ENCODE data around the gene ZNF850. TPM values are rescaled to one million over a fixed set of nuclear protein-coding genes. Genes with fewer than 3 reads are reported as not detected.
A peak's percentile ranks its signal among the peaks of the same experiment; 100 is the strongest.
"Not testable (repeated sequence)": the region's sequence is repeated elsewhere in the genome, so short reads cannot be mapped to it uniquely, and the experiment has no call there.

The ZNF850 gene
- total RNA-seq, 1 donor: 2.5 TPM

- TF ChIP-seq, protein P1, sequence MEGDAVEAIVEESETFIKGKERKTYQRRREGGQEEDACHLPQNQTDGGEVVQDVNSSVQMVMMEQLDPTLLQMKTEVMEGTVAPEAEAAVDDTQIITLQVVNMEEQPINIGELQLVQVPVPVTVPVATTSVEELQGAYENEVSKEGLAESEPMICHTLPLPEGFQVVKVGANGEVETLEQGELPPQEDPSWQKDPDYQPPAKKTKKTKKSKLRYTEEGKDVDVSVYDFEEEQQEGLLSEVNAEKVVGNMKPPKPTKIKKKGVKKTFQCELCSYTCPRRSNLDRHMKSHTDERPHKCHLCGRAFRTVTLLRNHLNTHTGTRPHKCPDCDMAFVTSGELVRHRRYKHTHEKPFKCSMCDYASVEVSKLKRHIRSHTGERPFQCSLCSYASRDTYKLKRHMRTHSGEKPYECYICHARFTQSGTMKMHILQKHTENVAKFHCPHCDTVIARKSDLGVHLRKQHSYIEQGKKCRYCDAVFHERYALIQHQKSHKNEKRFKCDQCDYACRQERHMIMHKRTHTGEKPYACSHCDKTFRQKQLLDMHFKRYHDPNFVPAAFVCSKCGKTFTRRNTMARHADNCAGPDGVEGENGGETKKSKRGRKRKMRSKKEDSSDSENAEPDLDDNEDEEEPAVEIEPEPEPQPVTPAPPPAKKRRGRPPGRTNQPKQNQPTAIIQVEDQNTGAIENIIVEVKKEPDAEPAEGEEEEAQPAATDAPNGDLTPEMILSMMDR (IDR thresholded peaks at IDR 0.05; ENCODE audit: extremely low read depth, low read depth, low read length): no peak
- DNase-seq (ENCODE audit: insufficient read length, low spot score, missing footprints): peak; percentile 76
- no peaks in the 10 kb centered on the region for H4K20me1 ChIP-seq (ENCODE audit: insufficient read depth, low read length)
- no peaks in the 10 kb centered on the region for H3K36me3 ChIP-seq (ENCODE audit: insufficient read depth, low read length)
- peak overlapping the region; percentile 52 for H3K4me3 ChIP-seq (ENCODE audit: insufficient read depth, low read length)
- no peaks in the 10 kb centered on the region for H3K9me3 ChIP-seq (ENCODE audit: low read depth, low read length)
- peak overlapping the region; percentile 29 for H3K4me2 ChIP-seq (ENCODE audit: insufficient read depth, low read length)
- peak overlapping the region; percentile 70 for H2AFZ ChIP-seq (ENCODE audit: low read length)
- H3K79me2 ChIP-seq (ENCODE audit: insufficient read depth, low read length): no peaks in the 10 kb centered on the region
- peaks cover 11% of the 10 kb centered on the region for H3K4me1 ChIP-seq (ENCODE audit: insufficient read depth, low read length)
- H3K27me3 ChIP-seq (ENCODE audit: insufficient read depth, low read length): no peaks in the 10 kb centered on the region
- no peak overlapping the region for H3K27ac ChIP-seq (ENCODE audit: low read depth, low read length)
Measured at GRCh38 chr19:36775768-36776167, 3.2 kb upstream of the ZNF850 start.

DNA sequence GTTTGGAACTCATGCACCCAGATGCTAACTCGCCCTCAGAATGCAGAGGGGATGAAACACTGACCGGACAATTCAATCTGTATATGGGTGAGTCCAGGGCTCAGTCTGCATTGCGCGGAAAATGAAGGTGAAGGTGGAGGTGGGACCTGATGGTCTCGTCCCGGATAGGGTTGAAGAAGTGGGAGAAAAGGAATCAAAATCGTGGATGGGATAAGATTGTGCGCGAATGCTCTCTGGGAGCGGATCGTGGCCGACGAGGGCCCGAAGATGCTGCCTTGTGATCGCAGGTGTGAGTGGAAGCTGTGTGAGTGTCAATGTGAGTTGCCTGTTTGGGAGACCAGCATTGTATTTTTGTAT, 594 bp upstream of the ZNF850 start:
- Histone ChIP-seq H3K4me1 (ENCODE audit: insufficient read depth, low read length) (peaks cover 11% of the 10 kb centered on the region), H3K4me3 (ENCODE audit: insufficient read depth, low read length) (peak overlapping the region; percentile 83), H3K27ac (ENCODE audit: low read depth, low read length) (no peak overlapping the region), H4K20me1 (ENCODE audit: insufficient read depth, low read length) (no peaks in the 10 kb centered on the region), H3K9me3 (ENCODE audit: low read depth, low read length) (no peaks in the 10 kb centered on the region), H3K36me3 (ENCODE audit: insufficient read depth, low read length) (no peaks in the 10 kb centered on the region), H3K4me2 (ENCODE audit: insufficient read depth, low read length) (peak overlapping the region; percentile 97), H3K79me2 (ENCODE audit: insufficient read depth, low read length) (peaks cover 11% of the 10 kb centered on the region), H3K27me3 (ENCODE audit: insufficient read depth, low read length) (no peaks in the 10 kb centered on the region), H2AFZ (ENCODE audit: low read length) (peak overlapping the region; percentile 99)
- no peak for DNase-seq (ENCODE audit: insufficient read length, low spot score, missing footprints)
- TF ChIP-seq, protein P1 (IDR thresholded peaks at IDR 0.05; ENCODE audit: extremely low read depth, low read depth, low read length): no peak

DNA sequence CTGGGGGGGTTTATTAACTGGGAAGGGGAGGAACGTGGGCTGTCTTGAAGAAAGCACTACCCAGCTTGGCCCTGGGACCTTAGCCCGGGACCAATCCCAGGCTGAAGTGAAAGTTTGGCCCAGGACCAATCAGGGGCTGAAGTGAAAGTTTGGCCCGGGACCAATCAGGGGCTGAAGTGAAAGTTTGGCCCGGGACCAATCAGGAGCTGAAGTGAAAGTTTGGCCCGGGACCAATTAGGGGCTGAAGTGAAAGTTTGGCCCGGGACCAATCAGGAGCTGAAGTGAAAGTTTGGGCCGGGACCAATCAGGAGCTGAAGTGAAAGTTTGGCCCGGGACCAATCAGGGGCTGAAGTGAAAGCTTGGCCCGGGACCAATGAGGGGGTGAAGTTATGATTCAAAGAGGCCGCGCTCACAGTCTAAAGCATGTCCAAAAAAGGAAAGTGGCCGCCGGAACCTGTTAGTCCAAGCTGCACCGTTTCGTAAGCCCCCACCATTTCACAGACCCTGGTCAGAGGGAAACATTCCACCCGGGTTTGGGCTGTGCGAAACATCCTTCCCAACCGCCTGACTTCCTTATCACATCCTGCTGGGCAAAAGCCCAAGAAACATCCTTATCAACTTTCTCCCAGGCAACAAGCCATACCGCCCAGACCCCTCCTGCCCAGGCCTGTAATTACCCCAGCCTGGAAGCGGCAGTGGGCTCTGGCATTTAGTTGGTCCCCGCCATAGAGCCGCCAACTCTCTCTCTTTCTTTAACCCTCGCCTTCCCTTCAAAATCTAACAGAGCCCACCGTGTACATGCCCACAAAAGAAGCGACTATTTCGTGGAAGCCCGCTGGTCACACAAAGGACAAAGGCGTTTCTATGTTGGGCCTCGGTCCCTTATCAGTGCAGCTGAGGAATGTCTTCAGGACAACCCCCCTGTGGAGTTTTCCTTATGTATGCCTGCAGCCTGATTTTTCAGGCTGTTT, 1.1 kb downstream of the ZNF850 start:
- peak overlapping the region; percentile 97 for H3K4me2 ChIP-seq (ENCODE audit: insufficient read depth, low read length)
- H2AFZ ChIP-seq (ENCODE audit: low read length): peak overlapping the region; percentile 99
- DNase-seq (ENCODE audit: insufficient read length, low spot score, missing footprints): peak; percentile 81
- H3K27me3 ChIP-seq (ENCODE audit: insufficient read depth, low read length): no peaks in the 10 kb centered on the region
- H3K4me1 ChIP-seq (ENCODE audit: insufficient read depth, low read length): peaks cover 11% of the 10 kb centered on the region
- peak overlapping the region; percentile 65 for H3K27ac ChIP-seq (ENCODE audit: low read depth, low read length)
- TF ChIP-seq, protein P1 (IDR thresholded peaks at IDR 0.05; ENCODE audit: extremely low read depth, low read depth, low read length): no peak
- H3K9me3 ChIP-seq (ENCODE audit: low read depth, low read length): no peaks in the 10 kb centered on the region
- peak overlapping the region; percentile 83 for H3K4me3 ChIP-seq (ENCODE audit: insufficient read depth, low read length)
- no peaks in the 10 kb centered on the region for H4K20me1 ChIP-seq (ENCODE audit: insufficient read depth, low read length)
- H3K36me3 ChIP-seq (ENCODE audit: insufficient read depth, low read length): no peaks in the 10 kb centered on the region
- peaks cover 11% of the 10 kb centered on the region for H3K79me2 ChIP-seq (ENCODE audit: insufficient read depth, low read length)

GRCh38 chr19:36750066-36750691, 22.4 kb downstream of the ZNF850 start:
- Histone ChIP-seq H3K4me3 (ENCODE audit: insufficient read depth, low read length) (no peak overlapping the region), H3K9me3 (ENCODE audit: low read depth, low read length) (peaks cover 61% of the 10 kb centered on the region), H3K79me2 (ENCODE audit: insufficient read depth, low read length) (no peaks in the 10 kb centered on the region), H4K20me1 (ENCODE audit: insufficient read depth, low read length) (no peaks in the 10 kb centered on the region), H3K36me3 (ENCODE audit: insufficient read depth, low read length) (peaks cover 48% of the 10 kb centered on the region), H3K27ac (ENCODE audit: low read depth, low read length) (no peak overlapping the region), H3K4me1 (ENCODE audit: insufficient read depth, low read length) (no peaks in the 10 kb centered on the region), H3K4me2 (ENCODE audit: insufficient read depth, low read length) (no peak overlapping the region), H3K27me3 (ENCODE audit: insufficient read depth, low read length) (no peaks in the 10 kb centered on the region), H2AFZ (ENCODE audit: low read length) (no peak overlapping the region)
- TF ChIP-seq, protein P1 (IDR thresholded peaks at IDR 0.05; ENCODE audit: extremely low read depth, low read depth, low read length): no peak
- no peak for DNase-seq (ENCODE audit: insufficient read length, low spot score, missing footprints)

GRCh38 chr19:36749613-36750012, 23.0 kb downstream of the ZNF850 start:
- H3K4me1 ChIP-seq (ENCODE audit: insufficient read depth, low read length); H2AFZ ChIP-seq (ENCODE audit: low read length); H3K27ac ChIP-seq (ENCODE audit: low read depth, low read length); DNase-seq (ENCODE audit: insufficient read length, low spot score, missing footprints); H3K79me2 ChIP-seq (ENCODE audit: insufficient read depth, low read length); H4K20me1 ChIP-seq (ENCODE audit: insufficient read depth, low read length); H3K4me2 ChIP-seq (ENCODE audit: insufficient read depth, low read length); H3K4me3 ChIP-seq (ENCODE audit: insufficient read depth, low read length); H3K27me3 ChIP-seq (ENCODE audit: insufficient read depth, low read length): not testable (repeated sequence)
- peaks cover 48% of the 10 kb centered on the region for H3K36me3 ChIP-seq (ENCODE audit: insufficient read depth, low read length)
- H3K9me3 ChIP-seq (ENCODE audit: low read depth, low read length): peaks cover 61% of the 10 kb centered on the region
